ENCODE data around the gene LRIG1.

Gene LRIG1

DNA sequence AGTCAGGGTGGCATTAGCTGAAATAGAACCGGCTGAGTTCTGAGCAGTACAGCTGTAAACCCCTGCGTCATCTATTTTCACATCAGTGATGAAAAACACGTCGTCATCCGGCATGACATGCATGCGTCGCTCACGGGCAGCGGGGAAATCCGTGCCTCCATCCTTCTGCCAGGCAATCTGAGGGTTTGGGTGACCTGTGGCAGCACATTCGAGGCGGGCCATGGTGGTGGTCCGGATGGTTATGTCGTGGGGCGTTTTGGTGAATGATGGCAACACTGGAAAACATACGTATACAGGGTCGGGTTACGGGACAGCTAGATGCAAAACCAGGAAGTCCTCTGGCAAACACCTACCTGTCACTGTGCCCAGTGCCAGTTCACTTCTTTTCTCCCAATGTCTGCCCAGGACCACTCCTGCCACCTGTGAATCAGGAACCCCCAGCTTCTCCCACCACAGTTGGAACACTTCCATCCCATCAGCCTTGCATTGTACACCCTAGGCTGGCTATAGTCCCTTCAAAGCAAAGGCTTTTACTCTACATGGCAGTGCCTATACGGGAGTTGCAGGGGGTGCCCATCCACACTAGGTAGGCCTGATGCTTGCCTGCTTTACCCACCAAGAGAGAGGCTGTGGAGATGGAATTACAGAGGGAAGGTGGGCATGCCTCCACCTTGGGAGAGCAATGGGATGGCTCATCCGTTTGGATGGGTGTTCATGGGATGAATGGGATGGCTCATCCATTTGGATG is 116.7 kb downstream of the LRIG1 start:
- Histone ChIP-seq H3K4me3 (ENCODE audit: low read length) (no peak overlapping the region), H3K4me1 (ENCODE audit: control insufficient read depth, insufficient read depth, low read length) (no peaks in the 10 kb centered on the region), H3K36me3 (ENCODE audit: control insufficient read depth, insufficient read depth, low read length) (peaks cover 65% of the 10 kb centered on the region), H3K27ac (ENCODE audit: low read length) (no peak overlapping the region), H3K9me3 (ENCODE audit: control insufficient read depth, insufficient read depth, low read length) (no peaks in the 10 kb centered on the region), H3K27me3 (ENCODE audit: control insufficient read depth, insufficient read depth, low read length) (no peaks in the 10 kb centered on the region)
- DNase-seq (ENCODE audit: low read depth, low spot score), result no peak
- no CpG with 5 or more reads among the region's 20 CpGs for WGBS (ENCODE audit: insufficient coverage, insufficient read length)

- no CpG with 5 or more reads among the region's 18 CpGs for WGBS (ENCODE audit: insufficient coverage, insufficient read length)
- Histone ChIP-seq H3K27ac (ENCODE audit: low read length) (no peak overlapping the region), H3K9me3 (ENCODE audit: control insufficient read depth, insufficient read depth, low read length) (no peaks in the 10 kb centered on the region), H3K4me3 (ENCODE audit: low read length) (no peak overlapping the region), H3K4me1 (ENCODE audit: control insufficient read depth, insufficient read depth, low read length) (no peaks in the 10 kb centered on the region), H3K36me3 (ENCODE audit: control insufficient read depth, insufficient read depth, low read length) (peaks cover 65% of the 10 kb centered on the region), H3K27me3 (ENCODE audit: control insufficient read depth, insufficient read depth, low read length) (no peaks in the 10 kb centered on the region)
- no peak for DNase-seq (ENCODE audit: low read depth, low spot score)
These were observed 117.8 kb downstream of the LRIG1 start for GRCh38 chr3:66383023-66383422.

DNA sequence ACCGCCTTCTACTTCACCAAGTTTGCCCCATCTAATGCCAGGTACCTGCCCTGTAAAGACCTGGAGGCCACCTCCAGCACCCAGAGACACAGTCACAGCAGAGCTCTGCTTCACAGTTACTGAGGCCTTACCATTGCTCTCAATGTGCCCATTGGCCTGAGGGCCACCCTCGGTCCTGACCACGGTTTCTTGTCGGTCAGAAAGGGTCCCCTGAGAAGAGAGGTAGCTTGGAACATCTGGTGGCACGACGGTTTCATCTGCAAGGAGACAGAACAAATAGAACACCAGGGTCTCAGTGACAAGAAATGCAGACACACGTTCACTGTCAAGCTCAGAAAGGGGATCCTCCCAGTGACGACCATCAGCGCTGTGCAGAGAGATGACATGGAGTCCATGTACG is 118.7 kb downstream of the LRIG1 start:
- DNase-seq (ENCODE audit: low read depth, low spot score), result no peak

GRCh38 chr3:66381626-66382025 is 119.2 kb downstream of the LRIG1 start:
- H3K36me3 ChIP-seq (ENCODE audit: control insufficient read depth, insufficient read depth, low read length), result peaks cover 63% of the 10 kb centered on the region
- WGBS (ENCODE audit: insufficient coverage, insufficient read length), result no CpG with 5 or more reads among the region's 7 CpGs
- DNase-seq (ENCODE audit: low read depth, low spot score), result no peak

More for the DNA sequence above, 118.7 kb downstream of the LRIG1 start:
- Histone ChIP-seq H3K9me3 (ENCODE audit: control insufficient read depth, insufficient read depth, low read length) (no peaks in the 10 kb centered on the region), H3K4me3 (ENCODE audit: low read length) (no peak overlapping the region), H3K27ac (ENCODE audit: low read length) (no peak overlapping the region), H3K4me1 (ENCODE audit: control insufficient read depth, insufficient read depth, low read length) (no peaks in the 10 kb centered on the region), H3K27me3 (ENCODE audit: control insufficient read depth, insufficient read depth, low read length) (no peaks in the 10 kb centered on the region), H3K36me3 (ENCODE audit: control insufficient read depth, insufficient read depth, low read length) (peaks cover 65% of the 10 kb centered on the region)
- WGBS (ENCODE audit: insufficient coverage, insufficient read length), result no CpG with 5 or more reads among the region's 10 CpGs

DNA sequence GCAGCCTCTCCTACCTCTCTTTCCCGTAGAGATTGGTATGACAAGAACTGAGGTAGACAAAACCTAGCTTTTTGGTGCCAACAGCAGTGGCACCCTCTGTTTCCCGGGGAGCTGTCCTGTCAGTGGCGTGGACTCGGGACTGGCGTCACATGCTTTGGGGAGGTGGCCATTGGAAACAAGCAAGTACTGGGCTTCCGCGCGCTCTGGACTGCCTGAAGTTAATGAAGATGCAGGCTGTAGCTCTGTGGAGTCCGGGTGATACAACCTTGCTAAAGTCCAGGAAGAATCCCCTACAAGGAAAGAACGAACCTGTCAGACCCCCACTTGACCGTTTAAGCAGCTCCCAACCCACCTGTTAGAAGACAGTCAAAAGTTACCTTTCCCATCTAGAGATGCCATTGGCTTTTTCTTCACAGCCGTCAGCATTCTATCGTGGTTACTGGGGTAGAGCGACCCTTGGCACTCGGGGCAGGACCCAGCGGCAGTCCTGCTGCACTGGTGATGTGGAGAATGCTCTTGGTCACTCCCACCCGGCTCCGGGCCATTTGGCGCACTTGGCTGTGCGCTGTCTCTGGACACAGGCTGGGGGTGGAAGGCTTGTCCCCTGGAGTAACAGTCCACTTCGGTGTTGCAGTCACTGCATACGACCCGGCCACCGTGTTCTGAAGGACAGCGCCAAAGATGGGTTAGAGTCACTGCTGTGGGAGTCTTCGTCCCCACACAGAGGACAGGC is 120.5 kb downstream of the LRIG1 start:
- Histone ChIP-seq H3K36me3 (ENCODE audit: control insufficient read depth, insufficient read depth, low read length) (peaks cover 54% of the 10 kb centered on the region), H3K4me1 (ENCODE audit: control insufficient read depth, insufficient read depth, low read length) (no peaks in the 10 kb centered on the region), H3K27ac (ENCODE audit: low read length) (no peak overlapping the region), H3K27me3 (ENCODE audit: control insufficient read depth, insufficient read depth, low read length) (no peaks in the 10 kb centered on the region), H3K4me3 (ENCODE audit: low read length) (no peak overlapping the region), H3K9me3 (ENCODE audit: control insufficient read depth, insufficient read depth, low read length) (no peaks in the 10 kb centered on the region)
- no peak for DNase-seq (ENCODE audit: low read depth, low spot score)
- WGBS (ENCODE audit: insufficient coverage, insufficient read length), result no CpG with 5 or more reads among the region's 26 CpGs

More at GRCh38 chr3:66381626-66382025, 119.2 kb downstream of the LRIG1 start:
- Histone ChIP-seq H3K9me3 (ENCODE audit: control insufficient read depth, insufficient read depth, low read length) (no peaks in the 10 kb centered on the region), H3K27ac (ENCODE audit: low read length) (no peak overlapping the region), H3K27me3 (ENCODE audit: control insufficient read depth, insufficient read depth, low read length) (no peaks in the 10 kb centered on the region), H3K4me1 (ENCODE audit: control insufficient read depth, insufficient read depth, low read length) (no peaks in the 10 kb centered on the region), H3K4me3 (ENCODE audit: low read length) (no peak overlapping the region)

- H3K27ac ChIP-seq (ENCODE audit: low read length), result no peak overlapping the region
- no peaks in the 10 kb centered on the region for H3K4me1 ChIP-seq (ENCODE audit: control insufficient read depth, insufficient read depth, low read length)
- no peaks in the 10 kb centered on the region for H3K9me3 ChIP-seq (ENCODE audit: control insufficient read depth, insufficient read depth, low read length)
- peaks cover 48% of the 10 kb centered on the region for H3K36me3 ChIP-seq (ENCODE audit: control insufficient read depth, insufficient read depth, low read length)
- DNase-seq (ENCODE audit: low read depth, low spot score), result no peak
- H3K4me3 ChIP-seq (ENCODE audit: low read length), result no peak overlapping the region
- H3K27me3 ChIP-seq (ENCODE audit: control insufficient read depth, insufficient read depth, low read length), result no peaks in the 10 kb centered on the region
- WGBS (ENCODE audit: insufficient coverage, insufficient read length), result no CpG with 5 or more reads among the region's 9 CpGs
These were observed 121.3 kb downstream of the LRIG1 start for GRCh38 chr3:66379565-66379964.

DNA sequence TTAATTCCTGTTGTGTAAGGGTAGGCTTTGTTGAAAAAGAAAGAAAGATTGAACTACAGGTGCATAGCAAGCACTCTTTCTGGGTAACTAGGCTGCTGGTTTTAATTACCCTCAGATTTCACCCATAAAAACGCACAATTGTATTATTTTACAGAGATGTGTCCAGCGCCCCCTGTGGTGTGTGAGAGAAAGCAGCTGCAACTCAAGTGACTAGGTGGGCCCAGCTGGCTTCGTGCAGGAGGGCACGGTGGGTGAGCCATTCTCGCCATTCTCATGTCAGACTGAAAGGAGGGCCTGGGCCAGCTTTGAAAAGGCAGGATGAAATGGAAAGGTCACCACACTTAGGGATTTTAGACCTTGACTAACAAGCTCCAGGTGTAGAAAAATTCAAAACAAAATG is 122.6 kb downstream of the LRIG1 start:
- Histone ChIP-seq H3K4me3 (ENCODE audit: low read length) (no peak overlapping the region), H3K36me3 (ENCODE audit: control insufficient read depth, insufficient read depth, low read length) (peaks cover 37% of the 10 kb centered on the region), H3K4me1 (ENCODE audit: control insufficient read depth, insufficient read depth, low read length) (no peaks in the 10 kb centered on the region), H3K27me3 (ENCODE audit: control insufficient read depth, insufficient read depth, low read length) (no peaks in the 10 kb centered on the region), H3K9me3 (ENCODE audit: control insufficient read depth, insufficient read depth, low read length) (no peaks in the 10 kb centered on the region), H3K27ac (ENCODE audit: low read length) (no peak overlapping the region)
- peak; percentile 39 for DNase-seq (ENCODE audit: low read depth, low spot score)
- no CpG with 5 or more reads among the region's 5 CpGs for WGBS (ENCODE audit: insufficient coverage, insufficient read length)

- no peaks in the 10 kb centered on the region for H3K4me1 ChIP-seq (ENCODE audit: control insufficient read depth, insufficient read depth, low read length)
- no peaks in the 10 kb centered on the region for H3K9me3 ChIP-seq (ENCODE audit: control insufficient read depth, insufficient read depth, low read length)
- peaks cover 32% of the 10 kb centered on the region for H3K36me3 ChIP-seq (ENCODE audit: control insufficient read depth, insufficient read depth, low read length)
- H3K27ac ChIP-seq (ENCODE audit: low read length), result no peak overlapping the region
- no peak overlapping the region for H3K4me3 ChIP-seq (ENCODE audit: low read length)
- no CpG with 5 or more reads among the region's 5 CpGs for WGBS (ENCODE audit: insufficient coverage, insufficient read length)
- DNase-seq (ENCODE audit: low read depth, low spot score), result no peak
- no peaks in the 10 kb centered on the region for H3K27me3 ChIP-seq (ENCODE audit: control insufficient read depth, insufficient read depth, low read length)
These were observed 123.0 kb downstream of the LRIG1 start for GRCh38 chr3:66377800-66378199.

- no CpG with 5 or more reads among the region's 2 CpGs for WGBS (ENCODE audit: insufficient coverage, insufficient read length)
- H3K27me3 ChIP-seq (ENCODE audit: control insufficient read depth, insufficient read depth, low read length), result no peaks in the 10 kb centered on the region
- H3K36me3 ChIP-seq (ENCODE audit: control insufficient read depth, insufficient read depth, low read length), result peaks cover 21% of the 10 kb centered on the region
- no peaks in the 10 kb centered on the region for H3K9me3 ChIP-seq (ENCODE audit: control insufficient read depth, insufficient read depth, low read length)
- no peak overlapping the region for H3K27ac ChIP-seq (ENCODE audit: low read length)
- H3K4me3 ChIP-seq (ENCODE audit: low read length), result no peak overlapping the region
- no peak for DNase-seq (ENCODE audit: low read depth, low spot score)
- H3K4me1 ChIP-seq (ENCODE audit: control insufficient read depth, insufficient read depth, low read length), result no peaks in the 10 kb centered on the region
These were observed 124.3 kb downstream of the LRIG1 start for GRCh38 chr3:66376568-66376967.

DNA sequence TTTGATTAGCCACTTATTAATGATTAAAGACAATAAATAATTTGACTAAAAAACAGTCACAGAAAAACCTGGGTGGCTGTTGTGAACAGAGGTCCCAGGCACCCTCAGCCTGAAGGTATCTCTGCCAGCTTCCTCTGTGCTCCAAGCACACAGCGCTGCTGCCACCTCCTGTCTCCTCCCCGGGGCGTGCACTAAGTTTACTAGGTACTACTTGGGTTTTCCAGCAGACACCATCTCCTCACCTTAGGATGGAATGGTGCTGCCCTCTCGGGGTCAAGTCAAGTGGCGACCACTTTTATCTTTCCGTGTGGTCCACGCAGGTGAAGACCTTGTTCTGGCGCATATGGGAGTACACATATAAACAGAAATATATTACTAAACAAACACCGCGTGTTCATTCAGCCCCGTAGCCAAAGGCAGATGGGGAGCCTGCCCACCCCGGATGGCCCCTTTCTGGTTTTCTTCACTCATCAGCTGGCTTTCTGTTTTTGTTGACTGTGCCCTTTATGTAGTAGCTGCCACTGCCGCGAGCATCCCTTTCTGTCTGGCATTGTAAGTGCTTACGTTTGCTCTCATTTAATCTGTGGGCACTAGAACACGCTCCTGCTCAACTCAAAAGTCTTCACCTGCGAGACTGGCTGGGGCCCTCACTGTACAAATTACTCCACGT is 128.0 kb downstream of the LRIG1 start:
- Histone ChIP-seq H3K27ac (ENCODE audit: low read length) (no peak overlapping the region), H3K27me3 (ENCODE audit: control insufficient read depth, insufficient read depth, low read length) (no peaks in the 10 kb centered on the region), H3K4me3 (ENCODE audit: low read length) (no peak overlapping the region), H3K9me3 (ENCODE audit: control insufficient read depth, insufficient read depth, low read length) (no peaks in the 10 kb centered on the region), H3K4me1 (ENCODE audit: control insufficient read depth, insufficient read depth, low read length) (no peaks in the 10 kb centered on the region), H3K36me3 (ENCODE audit: control insufficient read depth, insufficient read depth, low read length) (peaks cover 4% of the 10 kb centered on the region; the same call in 1 of the 2 replicates)
- no CpG with 5 or more reads among the region's 18 CpGs for WGBS (ENCODE audit: insufficient coverage, insufficient read length)
- DNase-seq (ENCODE audit: low read depth, low spot score), result peak; percentile 64

Data from iPS DF 6.9 (cell line).